GM19328 (cell line): ENCODE measurements around the gene SH3PXD2B.

Experiments used
- ATAC-seq: cut with Tn5 transposase; IDR thresholded peaks from one replicate; pipeline ENCODE4 v1.9.1; 2021; ENCODE audit warnings: mild to moderate bottlenecking, moderate library complexity; ENCODE audit not compliant: unreplicated experiment

SH3PXD2B gene

GRCh38 chr5:172454358-172455086 lies at the start of gene SH3PXD2B:
Gene SH3PXD2B, minus strand, starts transcription at chr5:172454525. Its CDS starts 173 bp downstream, at chr5:172454352.
- no peak for ATAC-seq

- ATAC-seq, result no peak
Observed at GRCh38 chr5:172502969-172503368, 48.6 kb upstream of the SH3PXD2B start.

- no peak for ATAC-seq
Observed at GRCh38 chr5:172502410-172502809, 48.1 kb upstream of the SH3PXD2B start.

GRCh38 chr5:172501708-172502320 lies 47.5 kb upstream of the SH3PXD2B start:
- ATAC-seq, result no peak

- ATAC-seq, result no peak
Observed at GRCh38 chr5:172499287-172499686, 45.0 kb upstream of the SH3PXD2B start.

- no peak for ATAC-seq
Observed at GRCh38 chr5:172498431-172499129, 44.3 kb upstream of the SH3PXD2B start.

- no peak for ATAC-seq
Observed at GRCh38 chr5:172497591-172498255, 43.4 kb upstream of the SH3PXD2B start.

- no peak for ATAC-seq
Observed at GRCh38 chr5:172496671-172497371, 42.5 kb upstream of the SH3PXD2B start.

- ATAC-seq, result no peak
Observed at GRCh38 chr5:172494630-172495505, 40.5 kb upstream of the SH3PXD2B start.

- ATAC-seq, result no peak
Observed at GRCh38 chr5:172493906-172494305, 39.6 kb upstream of the SH3PXD2B start.

GRCh38 chr5:172493461-172493860 lies 39.1 kb upstream of the SH3PXD2B start:
- ATAC-seq, result no peak

GRCh38 chr5:172493002-172493401 lies 38.7 kb upstream of the SH3PXD2B start:
- ATAC-seq, result no peak

GRCh38 chr5:172492097-172492840 lies 37.9 kb upstream of the SH3PXD2B start:
- no peak for ATAC-seq

- no peak for ATAC-seq
Observed at GRCh38 chr5:172491481-172491880, 37.2 kb upstream of the SH3PXD2B start.

- no peak for ATAC-seq
Observed at GRCh38 chr5:172490514-172491461, 36.5 kb upstream of the SH3PXD2B start.

- no peak for ATAC-seq
Observed at GRCh38 chr5:172488221-172488620, 33.9 kb upstream of the SH3PXD2B start.

- ATAC-seq, result no peak
Observed at GRCh38 chr5:172487671-172488070, 33.3 kb upstream of the SH3PXD2B start.

- no peak for ATAC-seq
Observed at GRCh38 chr5:172486912-172487311, 32.6 kb upstream of the SH3PXD2B start.
